HepG2 (cell line): ENCODE data around the gene MB21D2. TPM values are rescaled to one million over a fixed set of nuclear protein-coding genes. Genes with fewer than 3 reads are reported as not detected.

ENCODE experiments used
- ATAC-seq: fragments of 200-7000 bp; cut with Tn5 transposase; 3 replicates; pipeline ENCODE4 v1.9.1; 2020; ENCODE audit warnings: mild to moderate bottlenecking, moderate library complexity
- BruUV-seq: library from RNA; stranded (reverse); fragments of 400-500 nt; replicated peaks from 2 replicates; lab custom pipeline; 2021; lab: Mats Ljungman, UMichigan
- CTCF ChIA-PET: fragments of 300-600 bp; formaldehyde crosslinking; extraction: SDS; loops from one replicate; lab custom pipeline; 2021; ENCODE audit warnings: low total read pairs, inconsistent platforms, low intra/inter-chr PET ratio; lab: Yijun Ruan, JAX
- POLR2A ChIA-PET: fragments of 350-600 bp; sonication (Branson Sonifier 250); formaldehyde crosslinking; loops from one replicate; lab custom pipeline; 2020; ENCODE audit warnings: antibody characterized with exemption, inconsistent platforms; lab: Yijun Ruan, JAX
- DNase-seq: peaks from one replicate; pipeline ENCODE4 v3.0.0-alpha.2; 2015; ENCODE audit warnings: low spot score
- FAIRE-seq: peaks from 3 replicates; lab custom pipeline; 2011; peaks lifted over from hg19 to GRCh38; lab: Jason Lieb, UNC
- H2AFZ ChIP-seq: one replicate; pipeline ENCODE4 v1.6.1; 2011; ENCODE audit warnings: low read length, inconsistent platforms
- H3K27ac ChIP-seq: fragments of 300-600 bp; 3 replicates; pipeline ENCODE4 v1.8.0; 2011; ENCODE audit warnings: mixed run types, mild to moderate bottlenecking, mixed read lengths, low read length, inconsistent platforms; ENCODE audit not compliant: insufficient read depth; ENCODE audit errors: extremely low read length
- H3K27me3 ChIP-seq, 2 experiments: fragments of 200-600 bp in 1 of 2; 2 replicates in 1 of 2; 3 replicates in 1 of 2; pipeline versions ENCODE4 v1.6.0 to v1.8.0; 2011; ENCODE audit warnings: low read length in 2 of 2, mild to moderate bottlenecking in 2 of 2, moderate library complexity in 2 of 2, inconsistent platforms in 1 of 2; ENCODE audit not compliant: insufficient read depth in 2 of 2, control insufficient read depth in 1 of 2
- H3K36me3 ChIP-seq, 2 experiments: fragments of 200-600 bp in 1 of 2; replicated peaks in 1 of 2; 2 replicates in 1 of 2; 3 replicates in 1 of 2; pipeline versions ENCODE4 v1.5.1 to v1.8.0; 2011; ENCODE audit warnings: low read length in 2 of 2, inconsistent platforms in 1 of 2; ENCODE audit not compliant: insufficient read depth in 2 of 2, control insufficient read depth in 1 of 2
- H3K4me1 ChIP-seq: 2 replicates; pipeline ENCODE4 v1.5.1; 2012; ENCODE audit warnings: low read length, inconsistent platforms; ENCODE audit not compliant: insufficient read depth
- H3K4me2 ChIP-seq: 2 replicates; pipeline ENCODE4 v1.6.0; 2011; ENCODE audit warnings: low read depth, low read length, inconsistent platforms
- H3K4me3 ChIP-seq, 3 experiments: fragments of 200-600 bp in 1 of 3; sonication (generic), shearing (Covaris generic) in 1 of 3; replicated peaks in 1 of 3; 2 replicates each; pipeline ENCODE4 v1.5.1; 2011 to 2016; ENCODE audit warnings: low read length in 3 of 3, inconsistent platforms in 2 of 3, low read depth in 2 of 3, mild to moderate bottlenecking in 2 of 3, control low read depth in 1 of 3, mixed read lengths in 1 of 3; ENCODE audit not compliant: insufficient read depth in 1 of 3
- H3K79me2 ChIP-seq: one replicate; pipeline ENCODE4 v1.6.1; 2011; ENCODE audit warnings: low read length, inconsistent platforms; ENCODE audit not compliant: insufficient read depth
- H3K9ac ChIP-seq: 2 replicates; pipeline ENCODE4 v1.6.0; 2011; ENCODE audit warnings: mild to moderate bottlenecking, low read depth, low read length, inconsistent platforms; ENCODE audit not compliant: insufficient read depth
- H3K9me3 ChIP-seq: 2 replicates; pipeline ENCODE4 v1.5.1; 2012; ENCODE audit warnings: mild to moderate bottlenecking, low read length
- H4K20me1 ChIP-seq: 2 replicates; pipeline ENCODE4 v1.6.0; 2011; ENCODE audit warnings: inconsistent platforms, mild to moderate bottlenecking, low read length, moderate library complexity; ENCODE audit not compliant: insufficient read depth
- BRCA1 ChIP-seq: sonication (generic); formaldehyde crosslinking; IDR thresholded peaks from 2 replicates; pipeline ENCODE4 v1.4.0; 2020; ENCODE audit warnings: missing genetic modification reagents
- FIP1L1 ChIP-seq: fragments of 200-400 bp; formaldehyde crosslinking; IDR thresholded peaks from 2 replicates; pipeline ENCODE4 v1.6.1; 2018; ENCODE audit warnings: low read depth, mild to moderate bottlenecking, low read length, moderate library complexity, borderline replicate concordance; ENCODE audit not compliant: insufficient read depth
- FOXC1 ChIP-seq: sonication (generic); formaldehyde crosslinking; IDR thresholded peaks from 2 replicates; pipeline ENCODE4 v1.8.0; 2022; ENCODE audit warnings: mild to moderate bottlenecking, missing genetic modification reagents, borderline replicate concordance
- GFI1 ChIP-seq: sonication (generic); formaldehyde crosslinking; IDR thresholded peaks from 2 replicates; pipeline ENCODE4 v1.5.0; 2020; ENCODE audit warnings: missing genetic modification reagents, mild to moderate bottlenecking, borderline replicate concordance
- HOXA9 ChIP-seq: sonication (generic); formaldehyde crosslinking; IDR thresholded peaks from 2 replicates; pipeline ENCODE4 v1.8.1; 2022; ENCODE audit warnings: missing genetic modification reagents, mild to moderate bottlenecking, moderate library complexity, borderline replicate concordance
- KDM4B ChIP-seq: sonication (generic); formaldehyde crosslinking; IDR thresholded peaks from 2 replicates; pipeline ENCODE4 v1.4.0; 2020; ENCODE audit warnings: missing genetic modification reagents
- NR2F1 ChIP-seq, 2 experiments: fragments of 450-650 bp in 1 of 2; formaldehyde crosslinking in 1 of 2; IDR thresholded peaks; 2 replicates each; pipeline versions ENCODE4 v1.5.0 to v1.6.1; 2016 to 2020; ENCODE audit warnings: mild to moderate bottlenecking in 1 of 2, missing compliant biosample characterization in 1 of 2, missing genetic modification reagents in 1 of 2, moderate library complexity in 1 of 2
- SRSF9 ChIP-seq: fragments of 200-400 bp; formaldehyde crosslinking; IDR thresholded peaks from 2 replicates; pipeline ENCODE4 v1.6.1; 2018; ENCODE audit warnings: borderline replicate concordance, mild to moderate bottlenecking, low read depth, low read length; ENCODE audit not compliant: insufficient read depth, poor library complexity, severe bottlenecking
- ZKSCAN1 ChIP-seq: fragments of 150-350 bp; IDR thresholded peaks from 2 replicates; pipeline ENCODE4 v1.6.1; 2014; ENCODE audit warnings: low read length
- ZNF138 ChIP-seq: sonication (generic); formaldehyde crosslinking; IDR thresholded peaks from 2 replicates; pipeline ENCODE4 v1.5.0; 2020; ENCODE audit warnings: mild to moderate bottlenecking, low read depth, missing genetic modification reagents
- ZNF207 ChIP-seq: fragments of 450-650 bp; IDR thresholded peaks from 2 replicates; pipeline ENCODE4 v1.6.1; 2016; ENCODE audit warnings: antibody characterized with exemption, borderline replicate concordance
- ZNF230 ChIP-seq: sonication (generic); formaldehyde crosslinking; IDR thresholded peaks from 2 replicates; pipeline ENCODE4 v1.4.0; 2020; ENCODE audit warnings: mild to moderate bottlenecking, missing genetic modification reagents
- ZNF264 ChIP-seq: sonication (generic); formaldehyde crosslinking; IDR thresholded peaks from 2 replicates; pipeline ENCODE4 v1.4.0; 2020; ENCODE audit warnings: missing genetic modification reagents
- ZNF3 ChIP-seq: IDR thresholded peaks from 2 replicates; pipeline ENCODE4 v1.7.0; 2017; ENCODE audit warnings: inconsistent platforms
- ZNF543 ChIP-seq: sonication (generic); formaldehyde crosslinking; IDR thresholded peaks from 2 replicates; pipeline ENCODE4 v1.4.0; 2020; ENCODE audit warnings: mild to moderate bottlenecking, missing genetic modification reagents
- ZNF589 ChIP-seq: sonication (generic); formaldehyde crosslinking; conservative IDR thresholded peaks from 2 replicates; pipeline ENCODE4 v1.8.0; 2022; ENCODE audit warnings: mild to moderate bottlenecking, moderate library complexity, missing genetic modification reagents
- ZNF800 ChIP-seq: sonication (generic); formaldehyde crosslinking; IDR thresholded peaks from 2 replicates; pipeline ENCODE4 v1.4.0; 2020; ENCODE audit warnings: missing genetic modification reagents
- ZNF891 ChIP-seq: sonication (generic); formaldehyde crosslinking; IDR thresholded peaks from 2 replicates; pipeline ENCODE4 v1.5.0; 2020; ENCODE audit warnings: mild to moderate bottlenecking, missing genetic modification reagents
- ZSCAN9 ChIP-seq: IDR thresholded peaks from 2 replicates; pipeline ENCODE4 v1.6.1; 2016; ENCODE audit warnings: borderline replicate concordance
- WGBS: methylation state at CpG from one replicate; pipeline ENCODE4 v1.1.6; 2017; ENCODE audit warnings: low lambda C conversion rate; 5-methylcytosine and 5-hydroxymethylcytosine counted together
- in situ Hi-C: cut with HindIII; loops from 2 replicates; pipeline ENCODE4 v1.10.0; 2017; ENCODE audit warnings: low pct_unique_long_range_greater_than_20kb; ENCODE audit not compliant: extremely low pct_ligation_motif_present
- intact Hi-C: fragments of 100-400 bp; cut with micrococcal nuclease; formaldehyde crosslinking; loops from one replicate; pipeline ENCODE4 v1.10.0; 2022; ENCODE audit not compliant: unreplicated experiment
- polyA plus RNA-seq, 8 experiments: library from polyadenylated mRNA; depleted of rRNA in 3 of 8; stranded (reverse) in 7 of 8; unstranded in 1 of 8; fragments of >200 nt; fragmentation: Illumina TruSeq in 4 of 8; extraction: Trizol in 4 of 8; gene quantifications; 2 replicates each; pipeline versions ENCODE4 v1.2.1 to v1.2.3, GENCODE V29; 2011 to 2016; ENCODE audit warnings: low read depth in 4 of 8, missing spikeins in 1 of 8, mixed read lengths in 1 of 8; ENCODE audit not compliant: insufficient read depth in 1 of 8
- total RNA-seq, 5 experiments: library from RNA; depleted of rRNA; stranded (reverse); fragments of >200 nt; fragmentation: Illumina TruSeq; extraction: Trizol; gene quantifications; 2 replicates each; pipeline ENCODE4 v1.2.3, GENCODE V29; 2016; ENCODE audit warnings: low read depth in 1 of 5
- TF ChIP-seq, protein P1 (sequence below): sonication (generic); formaldehyde crosslinking; IDR thresholded peaks from 2 replicates; pipeline ENCODE4 v1.4.0; 2020; ENCODE audit warnings: low read depth, mild to moderate bottlenecking, missing genetic modification reagents

Gene MB21D2
- total and polyA plus RNA-seq, 2 of the 13 experiments (the other 11 are each of a cell fraction or from before 2014, with no cell fraction given): 0.90 to 1.6 TPM

DNA sequence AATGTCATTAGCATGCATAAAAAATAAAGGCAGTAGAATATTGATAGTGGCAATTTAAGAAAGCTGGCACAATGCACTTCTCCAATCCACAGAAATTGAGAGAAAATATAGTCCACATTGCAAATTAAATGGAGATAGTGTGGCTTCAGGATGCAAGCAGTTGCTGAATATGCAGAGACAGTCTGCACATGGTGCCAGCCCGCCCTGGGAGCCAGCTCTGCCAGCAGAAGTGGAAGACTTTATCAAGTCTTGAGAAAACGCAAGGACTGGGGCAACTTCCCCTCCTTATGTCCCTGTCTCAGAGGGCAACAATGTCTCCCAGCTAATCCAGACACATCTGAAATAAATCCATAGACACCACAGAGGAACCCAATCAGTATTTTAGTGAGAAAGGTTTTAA lies 57.2 kb downstream of the MB21D2 start:
- intact Hi-C loops: no loop called here
- Histone ChIP-seq H4K20me1 (no peaks in the 10 kb centered on the region), H3K36me3 (no peaks in the 10 kb centered on the region), H3K4me1 (no peaks in the 10 kb centered on the region), H3K27me3 (no peaks in the 10 kb centered on the region), H3K79me2 (no peaks in the 10 kb centered on the region), H3K9me3 (no peaks in the 10 kb centered on the region), H3K27ac (no peak overlapping the region), H2AFZ (no peak overlapping the region), H3K4me2 (no peak overlapping the region), H3K4me3 (no peak overlapping the region)
- no peak for ATAC-seq
- no peak for DNase-seq
- ChIA-PET CTCF (no interaction called here), POLR2A (no interaction called here)
- BruUV-seq: no TSS peak
- no peak for FAIRE-seq
- in situ Hi-C loops: no loop called here
- WGBS: 81% methylated on average over 2 of the region's 2 CpGs
- TF ChIP-seq ZNF138 (no peak), ZNF543 (CRISPR knock-in tag) (no peak), ZNF230 (CRISPR knock-in tag) (no peak), ZNF264 (CRISPR knock-in tag) (no peak), GFI1 (CRISPR knock-in tag) (no peak), ZNF207 (no peak), KDM4B (CRISPR knock-in tag) (no peak), BRCA1 (CRISPR knock-in tag) (no peak), ZNF800 (CRISPR knock-in tag) (no peak), FOXC1 (no peak), ZKSCAN1 (no peak), NR2F1 (CRISPR knock-in tag; IDR thresholded peaks at IDR 0.05) (no peak), ZSCAN9 (no peak), ZNF589 (CRISPR knock-in tag) (no peak), ZNF891 (CRISPR knock-in tag) (no peak), FIP1L1 (no peak), ZNF3 (CRISPR knock-in tag) (no peak), SRSF9 (no peak), HOXA9 (CRISPR knock-in tag) (no peak)
- TF ChIP-seq, protein P1, sequence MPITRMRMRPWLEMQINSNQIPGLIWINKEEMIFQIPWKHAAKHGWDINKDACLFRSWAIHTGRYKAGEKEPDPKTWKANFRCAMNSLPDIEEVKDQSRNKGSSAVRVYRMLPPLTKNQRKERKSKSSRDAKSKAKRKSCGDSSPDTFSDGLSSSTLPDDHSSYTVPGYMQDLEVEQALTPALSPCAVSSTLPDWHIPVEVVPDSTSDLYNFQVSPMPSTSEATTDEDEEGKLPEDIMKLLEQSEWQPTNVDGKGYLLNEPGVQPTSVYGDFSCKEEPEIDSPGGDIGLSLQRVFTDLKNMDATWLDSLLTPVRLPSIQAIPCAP (CRISPR knock-in tag): no peak
- TF ChIP-seq, all 625 proteins: peak for 0
- no peak overlapping the region for H3K9ac ChIP-seq
